HG03460 (cell line): Measurements from ENCODE around the gene GCSAML.

Experiments
- ATAC-seq: cut with Tn5 transposase; IDR thresholded peaks from one replicate; pipeline ENCODE4 v1.9.1; 2021; ENCODE audit not compliant: unreplicated experiment

Gene GCSAML

GRCh38 chr1:247574236-247574635, 25.3 kb downstream of the GCSAML start:
- ATAC-seq: no peak

GRCh38 chr1:247574664-247575063, 25.7 kb downstream of the GCSAML start:
- ATAC-seq: no peak

- ATAC-seq: no peak
Measured at GRCh38 chr1:247576514-247576913, 27.6 kb downstream of the GCSAML start.

- no peak for ATAC-seq
Measured at GRCh38 chr1:247578946-247579460, 30.1 kb downstream of the GCSAML start.

- no peak for ATAC-seq
Measured at GRCh38 chr1:247588060-247588459, 39.1 kb downstream of the GCSAML start, which contains the start of gene OR2G2. Gene OR2G2, plus strand, starts transcription at chr1:247588360. Its CDS starts 0 bp downstream, at chr1:247588360.

- no peak for ATAC-seq
Measured at GRCh38 chr1:247605286-247605685, 56.4 kb downstream of the GCSAML start, which contains the start of gene OR2G3. Gene OR2G3, plus strand, starts transcription at chr1:247605586. Its CDS starts 0 bp downstream, at chr1:247605586.

GRCh38 chr1:247613405-247613804, 64.5 kb downstream of the GCSAML start:
- ATAC-seq: no peak

- ATAC-seq: no peak
Measured at GRCh38 chr1:247614625-247615024, 65.7 kb downstream of the GCSAML start.
